HG03064 (cell line): ENCODE measurements around the gene CNDP1.

Experiments used
- ATAC-seq: cut with Tn5 transposase; IDR thresholded peaks from one replicate; pipeline ENCODE4 v1.9.1; 2021; ENCODE audit warnings: low read depth; ENCODE audit not compliant: unreplicated experiment

The CNDP1 gene

DNA sequence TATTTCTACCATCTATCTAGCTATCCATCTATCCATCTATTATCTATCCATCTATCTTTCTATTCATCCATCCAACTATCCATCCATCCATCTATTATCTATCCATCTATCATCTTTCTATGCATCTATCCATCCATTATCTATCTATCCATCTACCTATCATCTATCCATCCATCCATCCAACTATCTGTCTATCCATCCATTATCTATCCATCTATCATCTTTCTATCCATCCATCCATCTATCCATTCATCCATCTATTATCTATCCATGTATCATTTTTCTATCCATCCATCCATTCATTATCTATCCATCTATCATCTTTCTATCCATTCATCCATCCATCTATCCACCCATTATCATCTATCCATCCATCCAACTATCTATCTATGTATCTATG is 38.8 kb downstream of the CNDP1 start:
- ATAC-seq: no peak

DNA sequence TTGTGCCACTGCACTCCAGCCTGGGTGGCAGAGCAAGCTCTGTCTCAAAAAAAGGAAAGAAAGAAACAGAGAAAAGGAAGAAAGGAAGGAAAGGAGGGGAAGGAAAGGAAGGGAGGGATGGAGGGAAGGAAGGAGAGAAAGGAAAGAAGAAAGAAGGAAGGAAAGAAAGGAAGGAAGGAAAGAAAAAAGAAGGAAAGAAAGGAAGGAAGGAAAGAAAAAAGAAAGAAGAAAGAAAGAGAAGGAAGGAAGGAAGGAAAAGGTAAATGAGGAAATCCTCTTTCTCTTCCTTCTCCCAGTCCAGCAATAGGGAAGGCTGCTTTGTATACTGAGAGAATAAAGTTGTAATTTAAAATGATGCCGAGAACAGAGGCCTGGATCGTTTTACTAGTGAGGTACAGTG is 40.6 kb downstream of the CNDP1 start:
- ATAC-seq: no peak

DNA sequence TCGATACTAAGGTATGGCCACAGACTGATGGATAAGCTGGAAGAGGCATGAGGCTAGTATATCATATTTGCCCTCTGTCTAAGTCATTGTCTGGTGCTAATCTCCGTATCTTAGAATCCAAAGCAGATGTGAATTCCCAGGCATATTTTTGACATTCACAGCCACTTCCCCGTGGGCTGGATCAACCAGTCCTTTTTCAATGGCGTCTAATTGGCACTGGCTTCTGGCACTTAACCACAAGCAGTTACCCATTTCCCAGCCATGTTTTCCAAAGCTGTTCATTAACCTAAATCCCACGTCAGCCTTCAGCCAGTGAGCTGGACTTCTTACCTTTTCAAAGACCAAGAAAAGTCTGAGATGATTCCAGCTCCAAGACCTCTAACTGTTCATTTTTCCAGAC is 42.7 kb downstream of the CNDP1 start:
- no peak for ATAC-seq

DNA sequence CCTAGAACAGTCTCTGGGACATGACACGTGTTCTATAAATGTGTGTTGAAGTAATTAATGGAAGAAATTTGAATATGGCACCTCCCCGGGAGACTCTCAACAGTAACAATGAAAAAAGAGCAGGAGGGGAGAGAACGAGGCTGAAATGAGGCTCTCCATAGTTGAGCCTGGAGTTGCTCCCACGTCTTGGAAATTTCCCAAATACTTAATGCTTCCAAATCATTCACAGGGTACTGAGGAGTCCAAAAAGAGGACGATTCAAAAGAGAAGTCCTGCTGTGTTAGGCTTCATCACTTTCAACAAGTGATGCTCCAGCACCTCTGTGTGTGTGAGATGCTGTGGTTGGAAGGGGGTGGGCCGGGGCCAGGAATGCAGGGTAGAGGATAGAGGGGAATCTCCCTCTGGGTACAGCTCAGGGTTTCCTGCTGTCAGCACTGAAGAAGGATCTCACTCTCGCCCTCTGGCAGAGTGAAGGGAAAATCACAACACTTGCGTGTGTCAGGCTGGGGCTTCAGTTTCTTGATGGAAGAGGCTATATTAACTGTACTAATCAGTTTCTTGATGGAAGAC is 45.3 kb downstream of the CNDP1 start:
- ATAC-seq: no peak

DNA sequence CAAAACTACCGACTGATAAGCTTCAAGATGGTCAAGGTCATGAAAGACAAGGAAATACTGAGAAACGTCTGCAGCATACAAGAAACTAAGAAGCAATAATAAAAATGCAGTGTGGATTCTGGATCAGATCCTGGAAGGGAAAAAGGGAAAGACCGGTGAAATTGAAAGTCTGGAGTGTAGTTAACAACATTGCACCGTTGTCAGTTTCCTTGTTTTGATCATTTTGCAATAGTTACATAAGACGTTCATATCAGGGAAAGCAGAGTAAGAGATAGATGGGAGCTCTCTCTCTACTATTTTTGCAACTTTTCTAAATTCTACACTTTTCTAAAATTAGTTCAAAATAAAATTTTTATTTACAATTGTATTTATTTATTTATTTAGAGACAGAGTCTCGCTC is 48.3 kb downstream of the CNDP1 start:
- no peak for ATAC-seq

DNA sequence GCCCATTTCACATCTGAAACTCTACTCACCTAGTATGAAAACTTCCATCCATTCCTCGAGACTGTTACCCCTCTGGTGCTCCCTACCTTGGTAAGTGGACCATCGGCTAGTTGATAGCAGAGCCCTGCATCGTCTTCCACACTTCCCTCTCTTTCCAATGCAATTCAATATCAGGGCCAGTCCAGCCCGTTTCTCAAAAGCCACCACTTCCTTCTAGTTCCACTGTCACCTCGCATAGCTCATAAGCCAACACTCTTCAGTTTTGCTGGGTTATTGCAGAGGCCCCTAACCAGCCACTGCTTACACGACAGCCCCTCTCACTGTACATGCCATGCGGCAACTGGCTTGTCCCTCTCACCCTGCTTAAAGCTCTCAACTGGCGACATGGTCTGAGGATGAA is 53.1 kb downstream of the CNDP1 start:
- ATAC-seq: no peak

DNA sequence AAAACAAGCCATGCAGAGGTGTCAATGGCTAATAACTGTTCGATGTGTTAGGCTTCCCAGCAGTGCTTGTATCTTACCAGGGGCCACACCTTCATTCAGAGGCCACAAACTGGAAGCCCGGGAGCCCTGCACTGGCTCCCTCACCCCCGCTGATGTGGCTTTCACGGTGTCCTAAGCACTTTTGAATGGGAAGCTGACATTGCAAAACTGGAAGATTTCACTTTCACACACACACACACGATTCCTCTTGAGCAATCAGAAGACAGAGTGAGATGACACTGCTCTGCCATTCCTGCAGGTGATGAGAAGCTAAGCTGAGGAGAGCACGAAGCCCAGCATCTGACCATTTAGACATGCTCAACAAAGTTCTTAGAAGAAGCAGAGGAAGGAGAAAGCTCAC is 54.7 kb downstream of the CNDP1 start:
- ATAC-seq: no peak

DNA sequence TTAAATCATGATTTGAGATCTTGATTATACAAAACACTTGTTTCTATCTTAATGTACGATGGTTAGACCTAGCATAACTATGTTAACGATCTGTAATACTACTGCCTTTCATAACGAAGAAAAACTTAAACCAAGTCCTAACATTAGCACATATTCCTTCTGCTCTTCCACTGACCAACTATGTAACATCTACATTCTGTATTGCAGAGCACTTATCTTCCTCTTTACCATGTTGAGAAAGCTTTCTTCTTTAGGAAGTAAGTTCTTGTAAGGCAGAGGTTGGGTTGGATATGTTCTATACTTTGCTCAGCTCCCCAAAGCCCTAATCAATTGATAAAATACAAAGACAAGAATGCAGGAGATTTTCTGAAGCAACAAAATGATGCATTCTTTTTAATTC is 55.5 kb downstream of the CNDP1 start:
- ATAC-seq: no peak

DNA sequence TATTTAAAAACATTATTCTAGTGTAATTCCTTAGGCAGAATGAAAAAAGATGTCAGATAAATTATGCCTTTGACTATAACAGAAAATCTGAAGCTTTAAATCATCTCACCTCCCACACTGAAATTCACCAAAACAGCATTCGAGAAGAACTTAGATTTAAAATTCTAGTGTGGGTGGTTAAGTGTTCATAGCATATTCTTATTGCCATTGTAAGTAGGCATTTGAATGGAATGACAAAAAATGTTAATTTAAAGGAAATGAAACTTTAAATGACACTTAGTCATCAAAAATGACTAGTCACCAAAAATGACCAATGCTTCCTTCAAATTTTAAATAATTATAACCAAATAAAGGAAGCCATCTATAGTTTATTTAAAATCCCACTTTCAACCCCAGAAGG is 56.4 kb downstream of the CNDP1 start:
- ATAC-seq: no peak

DNA sequence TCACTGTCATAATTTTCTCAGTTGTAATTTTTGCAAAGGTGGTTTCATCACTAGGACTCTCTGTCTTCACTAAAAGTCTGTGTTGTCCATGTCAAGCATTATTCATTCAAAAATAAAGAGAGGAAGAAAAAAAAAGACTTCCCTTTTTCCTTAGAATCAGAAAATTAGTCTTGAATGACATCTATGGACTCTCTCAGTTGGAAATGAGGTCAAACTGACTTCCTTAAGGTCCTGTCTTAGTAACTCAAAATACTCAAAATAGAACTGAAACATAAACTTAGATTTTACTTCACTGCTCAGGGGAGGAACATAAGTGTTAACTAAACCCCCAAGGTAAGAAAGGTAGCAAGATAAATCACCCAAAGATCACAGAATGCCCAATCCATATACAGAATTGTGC is 61.1 kb downstream of the CNDP1 start:
- ATAC-seq: no peak

DNA sequence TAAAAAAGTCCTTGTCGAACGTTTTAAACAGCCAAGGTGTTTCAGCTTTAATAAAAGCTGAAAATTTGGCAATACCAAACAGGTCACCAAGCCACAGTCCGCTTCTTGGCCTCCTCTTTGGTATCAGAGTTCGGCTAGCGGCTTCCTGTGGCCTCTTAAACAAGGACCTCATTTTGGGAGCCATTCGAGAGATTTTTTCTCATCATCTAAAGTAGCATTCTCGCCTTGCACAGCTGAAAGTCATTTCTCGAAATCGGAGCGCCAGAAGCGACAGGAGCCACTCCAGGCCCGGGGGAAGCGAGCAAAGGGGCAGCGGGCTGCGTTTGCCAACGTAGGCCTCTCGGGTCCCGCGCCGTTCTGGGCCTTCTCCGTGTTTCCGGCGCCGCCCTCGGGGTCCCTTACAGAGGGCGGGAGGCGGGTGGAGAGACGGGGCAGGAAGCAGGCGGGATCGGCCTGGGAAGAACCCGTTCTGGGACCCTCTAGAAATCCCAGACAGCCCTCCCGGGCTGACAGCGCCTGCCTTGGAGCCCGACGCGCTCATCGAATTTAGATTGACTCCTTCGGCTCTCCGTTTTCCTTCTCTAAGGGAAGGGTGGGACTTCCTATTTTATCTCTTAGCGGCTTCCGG is 62.8 kb downstream of the CNDP1 start:
- peak; percentile 37 for ATAC-seq

DNA sequence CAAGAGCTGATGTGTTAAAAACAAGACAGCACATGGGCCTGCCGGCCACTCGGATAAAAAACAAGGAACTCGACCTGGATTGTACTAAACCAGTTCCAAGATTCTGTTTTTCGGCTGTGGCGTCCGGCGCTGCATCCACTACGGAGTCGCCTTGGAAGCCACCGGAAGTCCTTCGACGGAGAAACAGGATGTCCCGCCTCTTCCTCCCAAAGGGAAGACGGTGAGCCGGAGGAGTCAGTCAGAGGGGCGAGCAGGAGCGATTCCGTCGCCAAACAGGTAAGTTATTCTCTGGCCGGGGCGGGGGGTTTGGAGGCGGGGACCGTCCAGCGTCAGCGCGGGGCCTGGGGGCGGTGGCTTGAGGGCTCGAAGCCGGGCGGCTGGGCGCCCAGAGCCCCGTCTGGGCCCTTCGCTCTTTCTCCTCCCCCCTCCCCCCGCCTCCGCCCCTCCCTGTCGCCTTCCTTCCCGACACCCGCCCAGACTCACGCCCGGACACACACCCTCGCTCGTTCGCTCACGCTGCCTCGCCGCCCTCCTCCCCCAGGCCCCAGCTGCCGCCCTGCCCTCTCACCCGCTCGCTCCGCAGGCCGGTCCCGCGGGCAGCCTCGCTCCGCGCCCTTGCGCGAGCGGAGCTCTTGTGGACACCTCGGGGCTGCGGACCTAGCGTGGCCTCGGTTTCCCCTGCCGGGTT is 63.5 kb downstream of the CNDP1 start, which contains the start of gene ZNF407:
TSS of gene ZNF407 (plus strand) at position 209 of the 688 bp plus-strand sequence. CDS start 33,150 bp downstream, outside the sequence.
- ATAC-seq: peak; percentile 75

DNA sequence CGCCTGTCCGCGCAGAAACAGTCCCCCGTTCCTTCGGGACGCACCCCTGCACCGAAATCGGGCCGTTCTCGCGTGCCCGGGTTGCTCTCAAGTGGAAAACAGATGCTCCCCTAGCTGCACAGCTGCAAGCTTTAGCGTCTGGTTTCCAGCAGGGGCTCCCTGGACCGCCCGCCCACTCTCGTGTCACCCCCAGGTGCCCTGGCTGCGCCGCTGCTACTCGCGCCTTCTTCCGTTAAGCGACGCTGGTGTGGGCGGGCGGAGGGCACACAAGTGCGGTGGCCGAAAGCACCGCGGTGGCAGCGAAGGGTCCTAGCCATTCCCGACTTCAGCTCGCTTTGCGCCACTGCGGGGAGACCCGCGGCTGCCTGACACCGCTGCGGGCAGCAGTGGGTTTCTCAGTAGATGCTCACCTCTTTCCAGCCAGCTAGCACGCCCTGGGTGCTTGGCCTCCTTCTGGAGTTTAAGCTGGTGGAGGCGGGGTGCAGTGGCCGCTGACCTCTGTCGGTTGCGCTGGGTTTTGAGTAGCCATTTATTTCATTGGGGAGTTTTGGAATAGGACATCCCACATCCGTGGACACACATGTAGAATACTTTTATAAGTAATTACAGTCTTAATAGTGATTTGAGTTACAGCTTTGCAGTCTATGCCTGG is 64.2 kb downstream of the CNDP1 start:
- peak; percentile 48 for ATAC-seq

DNA sequence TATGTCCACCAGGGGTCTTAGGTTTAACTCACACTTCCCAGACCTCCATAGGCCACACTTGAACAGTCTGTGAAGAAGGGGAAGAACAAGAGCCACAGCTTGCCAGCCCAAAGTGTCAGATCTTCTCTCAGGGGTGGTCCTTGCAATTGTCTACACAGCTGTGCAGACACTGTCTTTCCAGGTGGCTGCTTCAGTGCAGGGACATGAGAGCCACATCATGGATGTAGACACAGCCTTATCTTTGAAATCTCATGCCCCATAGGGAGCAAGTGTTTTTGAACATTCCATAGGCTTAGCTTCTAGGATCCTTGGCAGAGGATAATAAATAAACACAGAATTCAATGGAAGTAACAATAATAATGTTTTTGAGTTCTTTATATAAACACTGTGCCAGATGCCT is 70.1 kb downstream of the CNDP1 start:
- no peak for ATAC-seq

DNA sequence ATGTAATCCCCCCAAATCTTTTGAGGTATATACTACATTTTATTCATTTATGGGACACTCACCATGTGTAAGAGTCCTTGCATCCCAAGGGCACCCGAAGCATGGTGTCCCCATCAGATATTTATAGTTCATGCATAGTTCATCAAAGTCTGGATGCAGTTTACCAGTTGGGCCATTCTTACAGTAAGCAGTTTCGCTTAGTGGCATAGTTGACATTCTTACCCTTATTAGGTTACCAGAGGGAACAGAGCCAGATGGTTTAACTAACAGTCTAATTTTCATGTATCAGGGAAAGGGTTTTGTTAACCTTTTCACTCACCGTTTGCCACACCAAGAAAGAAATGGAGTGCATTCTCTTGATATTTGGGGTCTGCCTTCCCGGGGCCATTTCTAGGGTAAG is 70.5 kb downstream of the CNDP1 start:
- no peak for ATAC-seq

DNA sequence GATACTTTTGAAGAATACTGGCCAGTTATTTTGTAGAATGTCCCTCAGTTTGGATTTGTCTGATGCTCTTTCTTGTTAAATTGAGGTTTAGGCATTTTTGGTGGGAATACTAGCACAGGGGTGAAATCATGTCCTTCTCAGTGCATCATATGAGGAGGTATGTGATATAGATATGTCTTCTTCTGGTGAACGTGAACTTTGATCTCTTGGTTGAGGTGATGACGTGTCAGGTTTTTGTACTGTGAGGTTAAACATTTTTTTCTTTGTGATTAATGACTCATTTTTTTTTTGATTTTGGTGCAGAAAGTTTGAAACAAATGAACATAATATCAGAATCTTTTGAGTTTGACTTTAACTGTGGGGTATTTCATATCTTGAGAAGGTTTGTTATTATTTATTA is 74.4 kb downstream of the CNDP1 start:
- no peak for ATAC-seq

DNA sequence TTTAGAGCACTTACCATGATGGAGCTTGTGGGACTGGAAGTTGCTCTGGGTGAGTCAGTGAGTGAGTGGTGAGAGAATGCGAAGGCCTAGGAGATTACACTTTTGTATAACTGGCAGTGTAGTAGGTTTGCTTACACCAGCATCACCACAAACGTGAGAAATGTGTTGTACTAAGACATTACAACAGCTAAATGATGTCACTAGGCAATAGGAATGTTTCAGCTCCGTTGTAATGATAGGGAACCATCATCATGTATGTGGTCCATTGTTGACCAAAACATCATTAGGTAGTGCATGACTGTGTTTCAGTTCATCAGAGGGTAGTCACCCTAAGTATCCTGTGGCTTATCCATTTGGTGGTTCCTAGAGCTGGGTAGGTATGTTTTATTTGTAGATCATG is 75.2 kb downstream of the CNDP1 start:
- no peak for ATAC-seq

DNA sequence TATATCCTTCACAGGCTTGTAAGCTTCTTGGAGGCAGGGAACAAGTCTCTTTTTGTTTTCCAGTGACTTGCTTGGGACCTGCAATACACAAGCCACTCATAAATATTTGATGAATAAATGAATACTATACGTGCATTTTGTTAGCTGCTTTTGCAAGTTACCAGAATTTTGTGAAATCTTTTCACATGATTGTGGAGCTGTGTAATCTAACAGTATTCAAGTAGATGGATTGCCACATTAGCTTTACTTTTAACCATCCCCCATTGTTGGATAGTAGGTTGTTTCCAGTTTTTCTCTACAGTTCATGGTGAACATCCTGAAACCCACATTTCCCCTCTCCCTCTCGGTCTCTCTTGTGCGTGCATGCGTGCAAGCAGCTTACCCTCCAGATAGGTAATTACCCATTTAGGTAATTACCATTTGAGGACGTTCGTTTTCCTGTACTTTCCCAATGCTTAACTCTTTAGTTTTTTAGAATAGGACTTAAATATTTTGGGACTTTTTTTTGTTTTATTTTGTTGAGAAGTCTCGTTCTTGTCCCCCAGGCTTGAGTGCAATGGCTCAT is 75.8 kb downstream of the CNDP1 start:
- no peak for ATAC-seq

DNA sequence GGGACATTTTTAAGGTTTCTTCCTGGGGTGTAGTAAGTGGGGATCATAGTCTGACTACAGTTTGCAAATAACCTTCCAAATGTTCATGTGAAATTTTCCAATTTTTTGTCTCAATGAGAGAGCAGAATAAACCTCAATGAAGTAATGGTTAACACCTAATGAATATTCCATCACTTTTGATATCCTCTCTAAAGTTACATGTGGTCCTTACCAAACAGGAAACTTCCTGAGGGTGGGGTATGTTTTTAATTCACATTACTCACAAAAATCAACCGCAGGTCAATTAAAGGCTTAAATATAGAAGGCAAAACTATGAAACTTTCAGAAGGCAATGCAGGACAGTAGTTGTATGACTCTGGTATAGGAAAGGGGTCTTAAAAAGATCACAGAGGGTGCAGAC is 76.6 kb downstream of the CNDP1 start:
- ATAC-seq: no peak

DNA sequence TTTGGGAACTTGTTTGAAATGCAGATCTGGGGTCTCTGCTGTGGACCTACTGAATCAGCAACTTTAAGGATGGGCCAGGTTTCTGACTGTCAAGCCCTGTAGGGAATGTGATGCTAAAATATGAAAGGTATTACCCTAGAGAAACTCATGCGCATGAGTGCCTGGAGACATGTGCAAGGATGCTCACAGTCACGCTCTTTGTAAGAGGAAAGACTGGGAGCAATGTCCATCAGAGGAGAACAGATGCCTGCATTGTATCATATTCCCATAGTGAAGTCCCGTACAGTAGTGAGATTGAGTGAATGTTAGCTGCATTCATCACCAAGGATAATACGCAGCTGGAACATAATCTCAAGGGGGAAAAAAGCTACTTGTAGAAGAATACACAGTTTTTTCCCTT is 77.5 kb downstream of the CNDP1 start:
- ATAC-seq: no peak

DNA sequence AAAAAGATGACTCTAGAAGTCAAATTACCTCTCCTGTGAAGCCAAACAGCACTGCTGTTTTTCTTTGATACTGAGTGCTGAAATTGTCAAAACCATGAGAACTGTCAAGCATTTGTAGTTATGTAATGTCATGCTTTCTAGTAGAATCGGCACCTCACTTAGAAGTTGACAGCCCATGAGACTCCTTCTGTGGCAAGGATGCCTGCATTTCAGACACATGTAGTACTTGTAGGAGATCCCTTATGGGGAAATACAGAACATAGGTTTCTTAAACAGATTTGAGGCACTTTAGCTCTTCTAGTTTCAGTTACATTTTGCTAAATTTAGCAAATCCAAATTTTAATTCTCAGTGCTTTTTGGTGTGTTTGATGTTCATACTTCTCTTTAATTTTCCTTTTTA is 79.1 kb downstream of the CNDP1 start:
- no peak for ATAC-seq
